ENCODE measurements around the gene TOP3B.

DNA sequence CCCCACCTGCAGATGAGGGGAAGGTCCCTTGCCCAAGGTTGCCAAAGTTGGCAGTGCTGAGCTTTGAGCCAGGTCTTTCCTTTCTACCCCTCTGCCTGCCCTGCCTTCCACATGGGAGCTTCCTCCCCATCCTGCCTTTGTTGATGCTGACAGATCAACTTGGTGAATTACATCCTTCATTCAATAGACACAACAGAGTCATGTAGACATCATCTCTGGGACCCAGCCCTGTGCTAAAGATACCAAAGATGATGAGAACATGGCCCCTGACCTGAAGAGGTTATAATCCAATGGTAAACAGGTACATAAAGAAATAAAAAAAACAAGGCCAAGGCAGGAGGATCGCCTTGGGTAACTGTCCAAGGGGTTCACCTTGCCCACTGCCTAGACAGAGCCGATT, 72.7 kb downstream of the TOP3B start:
- TF ChIP-seq, protein P1, sequence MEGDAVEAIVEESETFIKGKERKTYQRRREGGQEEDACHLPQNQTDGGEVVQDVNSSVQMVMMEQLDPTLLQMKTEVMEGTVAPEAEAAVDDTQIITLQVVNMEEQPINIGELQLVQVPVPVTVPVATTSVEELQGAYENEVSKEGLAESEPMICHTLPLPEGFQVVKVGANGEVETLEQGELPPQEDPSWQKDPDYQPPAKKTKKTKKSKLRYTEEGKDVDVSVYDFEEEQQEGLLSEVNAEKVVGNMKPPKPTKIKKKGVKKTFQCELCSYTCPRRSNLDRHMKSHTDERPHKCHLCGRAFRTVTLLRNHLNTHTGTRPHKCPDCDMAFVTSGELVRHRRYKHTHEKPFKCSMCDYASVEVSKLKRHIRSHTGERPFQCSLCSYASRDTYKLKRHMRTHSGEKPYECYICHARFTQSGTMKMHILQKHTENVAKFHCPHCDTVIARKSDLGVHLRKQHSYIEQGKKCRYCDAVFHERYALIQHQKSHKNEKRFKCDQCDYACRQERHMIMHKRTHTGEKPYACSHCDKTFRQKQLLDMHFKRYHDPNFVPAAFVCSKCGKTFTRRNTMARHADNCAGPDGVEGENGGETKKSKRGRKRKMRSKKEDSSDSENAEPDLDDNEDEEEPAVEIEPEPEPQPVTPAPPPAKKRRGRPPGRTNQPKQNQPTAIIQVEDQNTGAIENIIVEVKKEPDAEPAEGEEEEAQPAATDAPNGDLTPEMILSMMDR (IDR thresholded peaks at IDR 0.05) = no peak
- TF ChIP-seq POLR2AphosphoS5 (IDR thresholded peaks at IDR 0.05; ENCODE audit: low read depth, low read length) = no peak
- no peak for TF ChIP-seq SIN3A (IDR thresholded peaks at IDR 0.05; ENCODE audit: borderline replicate concordance, insufficient read depth, low read depth, low read length)
- TF ChIP-seq, protein P2, sequence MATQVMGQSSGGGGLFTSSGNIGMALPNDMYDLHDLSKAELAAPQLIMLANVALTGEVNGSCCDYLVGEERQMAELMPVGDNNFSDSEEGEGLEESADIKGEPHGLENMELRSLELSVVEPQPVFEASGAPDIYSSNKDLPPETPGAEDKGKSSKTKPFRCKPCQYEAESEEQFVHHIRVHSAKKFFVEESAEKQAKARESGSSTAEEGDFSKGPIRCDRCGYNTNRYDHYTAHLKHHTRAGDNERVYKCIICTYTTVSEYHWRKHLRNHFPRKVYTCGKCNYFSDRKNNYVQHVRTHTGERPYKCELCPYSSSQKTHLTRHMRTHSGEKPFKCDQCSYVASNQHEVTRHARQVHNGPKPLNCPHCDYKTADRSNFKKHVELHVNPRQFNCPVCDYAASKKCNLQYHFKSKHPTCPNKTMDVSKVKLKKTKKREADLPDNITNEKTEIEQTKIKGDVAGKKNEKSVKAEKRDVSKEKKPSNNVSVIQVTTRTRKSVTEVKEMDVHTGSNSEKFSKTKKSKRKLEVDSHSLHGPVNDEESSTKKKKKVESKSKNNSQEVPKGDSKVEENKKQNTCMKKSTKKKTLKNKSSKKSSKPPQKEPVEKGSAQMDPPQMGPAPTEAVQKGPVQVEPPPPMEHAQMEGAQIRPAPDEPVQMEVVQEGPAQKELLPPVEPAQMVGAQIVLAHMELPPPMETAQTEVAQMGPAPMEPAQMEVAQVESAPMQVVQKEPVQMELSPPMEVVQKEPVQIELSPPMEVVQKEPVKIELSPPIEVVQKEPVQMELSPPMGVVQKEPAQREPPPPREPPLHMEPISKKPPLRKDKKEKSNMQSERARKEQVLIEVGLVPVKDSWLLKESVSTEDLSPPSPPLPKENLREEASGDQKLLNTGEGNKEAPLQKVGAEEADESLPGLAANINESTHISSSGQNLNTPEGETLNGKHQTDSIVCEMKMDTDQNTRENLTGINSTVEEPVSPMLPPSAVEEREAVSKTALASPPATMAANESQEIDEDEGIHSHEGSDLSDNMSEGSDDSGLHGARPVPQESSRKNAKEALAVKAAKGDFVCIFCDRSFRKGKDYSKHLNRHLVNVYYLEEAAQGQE (IDR thresholded peaks at IDR 0.05; ENCODE audit: insufficient read depth in 1 of 2, low read depth in 2 of 2, low read length in 1 of 2) = no peak
